NCI-H1092 (cell line): ENCODE data around the gene PRKN.

Experiments used
- DNase-seq: peaks from one replicate; lab custom pipeline; 2025; lab: John Stamatoyannopoulos, UW

The PRKN gene

GRCh38 chr6:161487217-161487531 lies 1240.4 kb downstream of the PRKN start:
- DNase-seq, result no peak

GRCh38 chr6:161486361-161487216 lies 1241.0 kb downstream of the PRKN start:
- no peak for DNase-seq

GRCh38 chr6:161482517-161482858 lies 1245.1 kb downstream of the PRKN start:
- no peak for DNase-seq

GRCh38 chr6:161481786-161482516 lies 1245.6 kb downstream of the PRKN start:
- no peak for DNase-seq

GRCh38 chr6:161480421-161481155 lies 1247.0 kb downstream of the PRKN start:
- no peak for DNase-seq

- DNase-seq, result no peak
These were observed 1248.2 kb downstream of the PRKN start for GRCh38 chr6:161479376-161479775.

GRCh38 chr6:161477876-161478425 lies 1249.6 kb downstream of the PRKN start:
- DNase-seq, result no peak

GRCh38 chr6:161476711-161477110 lies 1250.9 kb downstream of the PRKN start:
- DNase-seq, result no peak

GRCh38 chr6:161465403-161465802 lies 1262.2 kb downstream of the PRKN start:
- DNase-seq, result no peak

- no peak for DNase-seq
These were observed 1264.5 kb downstream of the PRKN start for GRCh38 chr6:161463071-161463470.

- DNase-seq, result no peak
These were observed 1265.4 kb downstream of the PRKN start for GRCh38 chr6:161462148-161462547.

- DNase-seq, result no peak
These were observed 1268.5 kb downstream of the PRKN start for GRCh38 chr6:161459008-161459615.

GRCh38 chr6:161458201-161458951 lies 1269.2 kb downstream of the PRKN start:
- no peak for DNase-seq

GRCh38 chr6:161455848-161456247 lies 1271.7 kb downstream of the PRKN start:
- DNase-seq, result no peak

GRCh38 chr6:161453558-161453957 lies 1274.0 kb downstream of the PRKN start:
- DNase-seq, result no peak

- DNase-seq, result no peak
These were observed 1275.3 kb downstream of the PRKN start for GRCh38 chr6:161452241-161452640.

- DNase-seq, result no peak
These were observed 1278.0 kb downstream of the PRKN start for GRCh38 chr6:161449521-161449920.

- DNase-seq, result no peak
These were observed 1280.6 kb downstream of the PRKN start for GRCh38 chr6:161446949-161447348.

- DNase-seq, result no peak
These were observed 1281.2 kb downstream of the PRKN start for GRCh38 chr6:161446296-161446925.

GRCh38 chr6:161445021-161445799 lies 1282.4 kb downstream of the PRKN start:
- DNase-seq, result no peak
